DOHH2 (cell line): Measurements from ENCODE around the gene NXPH4.

Experiments used
- CTCF ChIP-seq: fragments of 200-600 bp; sonication (generic); IDR thresholded peaks from one replicate; pipeline ENCODE4 v1.5.1; 2014; ENCODE audit warnings: antibody characterized with exemption, mild to moderate bottlenecking, low read depth, low read length; ENCODE audit not compliant: poor library complexity, severe bottlenecking
- EZH2phosphoT487 ChIP-seq: fragments of 200-600 bp; sonication (generic); IDR thresholded peaks from 2 replicates; pipeline ENCODE4 v1.6.1; 2017; ENCODE audit warnings: borderline replicate concordance, mild to moderate bottlenecking, antibody characterized with exemption, low read length, moderate library complexity, mixed read lengths

- TF ChIP-seq CTCF (no peak), EZH2phosphoT487 (no peak)
Measured at GRCh38 chr12:57272337-57273151, 56.0 kb downstream of the NXPH4 start.
